HEK293T (cell line): Measurements from ENCODE around the gene SYNPR.

ENCODE experiments used
- CTBP1 ChIP-seq: fragments of 450-650 bp; IDR thresholded peaks from 2 replicates; pipeline ENCODE4 v1.6.1; 2016; ENCODE audit warnings: borderline replicate concordance
- ELF4 ChIP-seq: fragments of 450-650 bp; IDR thresholded peaks from 2 replicates; pipeline ENCODE4 v1.6.1; 2017; ENCODE audit warnings: antibody characterized with exemption
- FOXK2 ChIP-seq: fragments of 450-650 bp; IDR thresholded peaks from 2 replicates; pipeline ENCODE4 v1.6.1; 2016; ENCODE audit warnings: mild to moderate bottlenecking
- FOXM1 ChIP-seq: fragments of 450-650 bp; IDR thresholded peaks from 2 replicates; pipeline ENCODE4 v1.6.1; 2017; ENCODE audit warnings: mild to moderate bottlenecking, borderline replicate concordance
- PKNOX1 ChIP-seq: fragments of 450-650 bp; IDR thresholded peaks from 2 replicates; pipeline ENCODE4 v1.6.1; 2016
- SP1 ChIP-seq: fragments of 450-650 bp; IDR thresholded peaks from 2 replicates; pipeline ENCODE4 v1.6.1; 2017
- SUZ12 ChIP-seq: fragments of 450-650 bp; IDR thresholded peaks from 2 replicates; pipeline ENCODE4 v1.6.1; 2016; ENCODE audit warnings: mild to moderate bottlenecking
- TARDBP ChIP-seq: fragments of 450-650 bp; IDR thresholded peaks from 2 replicates; pipeline ENCODE4 v1.6.1; 2016
- ZNF384 ChIP-seq: fragments of 450-650 bp; IDR thresholded peaks from 2 replicates; pipeline ENCODE4 v1.6.1; 2016

GRCh38 chr3:63563572-63563971, 285.5 kb downstream of the SYNPR start:
- TF ChIP-seq TARDBP: no peak
- TF ChIP-seq FOXM1: no peak
- TF ChIP-seq ZNF384: no peak
- TF ChIP-seq SUZ12: no peak
- TF ChIP-seq PKNOX1: no peak
- TF ChIP-seq FOXK2: no peak
- no peak for TF ChIP-seq ELF4
- TF ChIP-seq SP1: no peak
- no peak for TF ChIP-seq CTBP1
